ENCODE results near the gene KIF1A. TPM values are rescaled to one million over a fixed set of nuclear protein-coding genes. Genes with fewer than 3 reads are reported as not detected.
A peak's percentile ranks its signal among the peaks of the same experiment; 100 is the strongest.
"Not testable (repeated sequence)": the region's sequence is repeated elsewhere in the genome, so short reads cannot be mapped to it uniquely, and the experiment has no call there.

KIF1A gene
- total RNA-seq, 1 donor from 2014 or later, result 123 TPM

- DNase-seq (ENCODE audit: low spot score), result no peak
- ATAC-seq, result no peak
- intact Hi-C loops (cut with DNase I), result no loop called here
These were observed 118.0 kb downstream of the KIF1A start for GRCh38 chr2:240701736-240702639.

- intact Hi-C loops (cut with DNase I), result no loop called here
- DNase-seq (ENCODE audit: low spot score), result no peak
- ATAC-seq, result no peak
These were observed 118.8 kb downstream of the KIF1A start for GRCh38 chr2:240701091-240701735.

- intact Hi-C loops (cut with DNase I); DNase-seq (ENCODE audit: low spot score); ATAC-seq: not testable (repeated sequence)
These were observed 119.4 kb downstream of the KIF1A start for GRCh38 chr2:240700616-240701015.

GRCh38 chr2:240699835-240700234 is 120.2 kb downstream of the KIF1A start:
- ATAC-seq; DNase-seq (ENCODE audit: low spot score); intact Hi-C loops (cut with DNase I): not testable (repeated sequence)

- ATAC-seq, result peak; percentile 74
- intact Hi-C loops (cut with DNase I); DNase-seq (ENCODE audit: low spot score): not testable (repeated sequence)
These were observed 121.0 kb downstream of the KIF1A start for GRCh38 chr2:240698852-240699561.

- intact Hi-C loops (cut with DNase I); DNase-seq (ENCODE audit: low spot score); ATAC-seq: not testable (repeated sequence)
These were observed 123.5 kb downstream of the KIF1A start for GRCh38 chr2:240696469-240696868.

- peak; percentile 21 for ATAC-seq
- DNase-seq (ENCODE audit: low spot score); intact Hi-C loops (cut with DNase I): not testable (repeated sequence)
These were observed 124.4 kb downstream of the KIF1A start for GRCh38 chr2:240695593-240695992.

- DNase-seq (ENCODE audit: low spot score); ATAC-seq; intact Hi-C loops (cut with DNase I): not testable (repeated sequence)
These were observed 125.7 kb downstream of the KIF1A start for GRCh38 chr2:240694304-240694703.

- ATAC-seq; intact Hi-C loops (cut with DNase I): not testable (repeated sequence)
These were observed 127.1 kb downstream of the KIF1A start for GRCh38 chr2:240692583-240693561.

GRCh38 chr2:240691631-240692420 is 128.2 kb downstream of the KIF1A start, which contains the start of gene AQP12A:
Gene AQP12A (plus strand): TSS chr2:240691866. CDS start chr2:240691914, 48 bp downstream.
- intact Hi-C loops (cut with DNase I); ATAC-seq: not testable (repeated sequence)
- peak; percentile 49 for DNase-seq (ENCODE audit: low spot score)

More at GRCh38 chr2:240692583-240693561, 127.1 kb downstream of the KIF1A start:
- not testable (repeated sequence) for DNase-seq (ENCODE audit: low spot score)

GRCh38 chr2:240691075-240691427 is 129.0 kb downstream of the KIF1A start:
- ATAC-seq; intact Hi-C loops (cut with DNase I): not testable (repeated sequence)

GRCh38 chr2:240690421-240691074 is 129.5 kb downstream of the KIF1A start:
- DNase-seq (ENCODE audit: low spot score); intact Hi-C loops (cut with DNase I); ATAC-seq: not testable (repeated sequence)

More at GRCh38 chr2:240691075-240691427, 129.0 kb downstream of the KIF1A start:
- not testable (repeated sequence) for DNase-seq (ENCODE audit: low spot score)

- intact Hi-C loops (cut with DNase I), result no loop called here
- ATAC-seq (no peak), DNase-seq (ENCODE audit: low spot score) (no peak)
These were observed 130.0 kb downstream of the KIF1A start for GRCh38 chr2:240689975-240690374.

- no peak for ATAC-seq
- no peak for DNase-seq (ENCODE audit: low spot score)
- intact Hi-C loops (cut with DNase I), result no loop called here
These were observed 131.5 kb downstream of the KIF1A start for GRCh38 chr2:240688553-240688919.

- peak; percentile 46 for DNase-seq (ENCODE audit: low spot score)
- intact Hi-C loops (cut with DNase I), result no loop called here
- no peak for ATAC-seq
These were observed 132.1 kb downstream of the KIF1A start for GRCh38 chr2:240687741-240688552.
